Fibroblast of skin of left quadriceps (primary cell): ENCODE results near the gene SSU72.
"Not testable (repeated sequence)": the region's sequence is repeated elsewhere in the genome, so short reads cannot be mapped to it uniquely, and the experiment has no call there.

Experiments used
- DNase-seq, 2 experiments: peaks; one replicate each; pipeline ENCODE4 v3.0.0-alpha.2; 2013; ENCODE audit warnings: low read depth in 2 of 2

The SSU72 gene

DNA sequence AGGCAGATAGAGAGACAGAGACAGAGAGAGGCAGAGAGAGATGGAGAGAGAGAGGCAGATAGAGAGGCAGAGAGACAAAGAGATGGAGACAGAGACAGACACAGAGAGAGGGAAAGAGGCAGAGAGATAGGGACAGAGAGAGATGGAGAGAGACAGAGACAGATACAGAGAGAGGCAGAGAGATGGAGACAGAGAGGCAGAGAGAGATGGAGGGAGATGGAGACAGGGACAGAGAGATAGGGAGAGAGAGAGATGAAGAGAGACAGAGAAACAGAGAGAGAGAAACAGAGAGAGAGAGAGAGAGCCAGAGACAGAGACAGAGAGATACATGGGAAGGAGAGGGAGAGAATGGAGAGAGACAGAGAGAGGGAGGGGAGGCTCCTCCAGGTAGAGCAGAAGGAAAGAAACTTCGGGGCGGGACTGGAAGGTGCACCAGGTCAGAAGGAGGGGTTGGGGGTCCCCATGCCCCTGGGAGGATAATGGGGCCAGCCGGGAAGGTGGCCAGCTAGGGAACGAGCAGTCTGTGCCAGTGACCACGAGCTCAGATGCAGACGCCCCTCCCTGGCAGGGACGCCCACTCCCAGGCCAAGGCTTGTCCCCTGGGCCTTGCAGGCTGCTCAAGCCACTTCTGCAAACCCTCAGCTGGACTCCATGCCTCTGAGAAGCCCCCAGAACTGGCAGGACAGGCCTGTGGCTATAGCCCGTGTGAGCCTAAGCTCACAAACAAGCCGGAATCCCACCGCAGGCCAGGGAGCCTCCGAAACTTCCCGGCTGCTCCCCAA is 22.0 kb upstream of the SSU72 start:
- no peak for DNase-seq

DNA sequence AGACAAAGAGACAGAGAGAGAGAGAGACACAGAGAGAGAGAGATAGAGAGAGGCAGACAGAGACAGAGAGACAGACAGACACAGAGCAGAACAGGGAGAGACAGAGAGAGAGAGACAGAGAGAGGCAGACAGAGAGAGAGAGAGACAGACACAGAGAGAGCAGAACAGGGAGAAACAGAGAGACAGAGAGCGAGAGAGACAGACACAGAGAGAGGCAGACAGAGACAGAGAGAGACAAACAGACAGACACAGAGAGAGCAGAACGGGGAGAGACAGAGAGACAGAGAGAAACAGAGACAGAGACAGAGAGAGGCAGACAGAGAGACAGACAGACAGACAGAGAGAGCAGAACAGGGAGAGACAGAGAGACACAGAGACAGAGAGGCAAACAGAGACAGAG is 20.7 kb upstream of the SSU72 start:
- DNase-seq = not testable (repeated sequence)

DNA sequence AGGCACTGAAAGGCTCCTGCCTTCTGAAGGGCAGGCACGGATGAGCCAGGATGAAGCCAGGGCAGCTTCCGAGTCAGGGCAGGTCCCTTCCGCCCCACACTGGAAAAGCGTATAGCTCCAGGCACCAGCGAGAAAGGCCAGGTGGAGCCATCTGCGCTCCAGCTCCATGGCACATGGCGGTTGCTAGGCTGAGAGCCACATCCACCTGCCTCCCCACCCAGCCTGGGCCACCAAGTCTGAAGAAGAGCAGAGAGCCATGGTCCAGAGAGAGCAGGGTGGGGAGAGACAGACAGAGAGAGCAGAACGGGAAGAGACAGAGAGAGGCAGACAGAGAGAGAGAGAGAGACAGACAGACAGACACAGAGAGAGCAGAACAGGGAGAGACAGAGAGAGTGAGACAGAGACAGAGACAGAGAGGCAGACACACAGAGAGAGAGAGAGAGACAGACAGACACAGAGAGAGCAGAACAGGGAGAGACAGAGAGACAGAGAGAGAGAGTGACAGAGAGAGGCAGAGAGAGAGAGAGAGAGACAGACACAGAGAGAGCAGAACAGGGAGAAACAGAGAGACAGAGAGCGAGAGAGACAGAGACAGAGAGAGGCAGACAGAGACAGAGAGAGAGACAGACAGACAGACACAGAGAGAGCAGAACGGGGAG is 20.1 kb upstream of the SSU72 start:
- no peak for DNase-seq

DNA sequence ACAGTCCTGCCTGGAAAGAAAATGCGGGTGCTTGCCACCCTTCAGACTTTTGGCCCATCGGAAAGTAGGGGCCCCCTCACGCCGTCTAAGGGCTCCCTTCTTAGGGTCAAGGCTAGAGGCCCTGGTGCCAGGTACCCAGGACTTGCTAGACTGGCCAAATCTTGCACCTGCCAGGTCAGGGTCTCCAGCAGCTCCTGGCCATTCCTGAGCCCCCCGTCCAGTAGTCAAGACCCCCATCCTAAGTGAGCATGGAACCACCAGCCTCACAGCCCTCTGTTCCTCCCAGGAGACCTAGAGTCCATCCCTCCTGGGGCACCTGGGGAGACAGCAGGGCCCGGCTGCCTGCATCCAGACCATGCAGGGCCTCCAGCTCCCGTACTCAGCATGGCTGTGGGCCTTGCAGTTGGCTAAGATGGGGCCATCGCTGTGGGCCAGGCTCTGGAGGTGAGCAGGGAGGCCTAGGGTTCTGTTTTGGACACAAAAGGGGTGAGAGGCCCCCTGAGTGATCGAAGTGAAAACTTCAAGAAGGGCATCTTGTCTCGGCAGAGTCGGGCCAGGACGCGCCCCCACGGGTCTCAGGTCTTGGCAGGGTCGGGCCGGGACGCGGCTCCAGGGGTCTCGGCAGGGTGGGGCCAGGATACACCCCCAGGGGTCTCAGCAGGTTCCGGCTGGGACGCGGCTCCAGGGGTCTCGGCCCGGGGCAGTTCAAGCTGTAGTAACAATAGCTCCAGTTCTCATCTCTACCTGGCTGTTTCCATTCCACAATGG is 19.4 kb upstream of the SSU72 start:
- no peak for DNase-seq

DNA sequence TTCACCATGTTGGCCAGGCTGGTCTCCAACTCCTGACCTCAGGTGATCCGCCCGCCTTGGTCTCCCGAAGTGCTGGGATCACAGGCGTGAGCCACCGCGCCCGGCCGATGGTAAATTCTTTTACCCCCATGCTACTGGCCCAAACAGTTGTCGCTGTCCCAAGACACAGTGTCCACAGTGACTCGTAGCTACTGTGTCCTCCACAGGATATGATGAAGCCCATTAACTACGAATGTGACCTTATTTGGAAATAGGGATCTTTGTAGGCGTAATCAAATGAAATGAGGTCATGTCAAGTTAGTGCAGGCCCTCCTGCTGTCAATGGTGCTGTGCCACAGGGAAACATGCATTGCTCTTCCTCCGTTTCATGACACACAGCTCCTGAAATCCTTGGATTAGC is 16.8 kb upstream of the SSU72 start:
- DNase-seq = no peak

DNA sequence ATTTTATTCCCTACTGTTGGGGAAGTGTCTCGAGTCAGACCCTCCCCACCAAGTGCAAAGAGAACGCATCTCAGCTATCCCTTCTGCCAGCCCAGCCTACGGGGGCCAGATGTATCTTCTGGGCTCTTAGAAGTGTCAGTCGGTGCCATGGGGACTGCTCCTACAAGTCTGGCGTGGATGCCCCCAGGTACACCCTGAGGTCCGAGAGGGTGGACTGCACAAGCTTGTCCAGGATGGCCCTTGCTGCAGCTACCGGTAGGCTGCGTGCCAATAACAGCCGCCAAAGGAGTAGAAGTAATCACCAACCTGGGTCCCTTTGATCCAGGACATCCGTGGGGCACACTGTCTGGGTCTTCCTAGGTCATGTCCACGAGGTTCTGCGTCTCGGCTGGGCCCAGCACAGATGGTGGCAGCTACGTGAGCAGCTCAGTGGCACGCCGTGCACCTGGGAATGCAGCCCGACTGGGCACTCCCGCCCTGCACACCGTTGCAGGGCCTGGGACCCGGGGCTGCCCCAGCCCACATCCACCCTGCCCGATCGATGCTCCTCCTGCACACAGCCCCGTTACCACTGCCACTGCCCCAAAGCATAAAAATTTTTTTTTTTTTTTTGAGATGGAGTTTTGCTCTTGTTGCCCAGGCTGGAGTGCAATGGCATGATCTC is 8.8 kb upstream of the SSU72 start:
- no peak for DNase-seq

DNA sequence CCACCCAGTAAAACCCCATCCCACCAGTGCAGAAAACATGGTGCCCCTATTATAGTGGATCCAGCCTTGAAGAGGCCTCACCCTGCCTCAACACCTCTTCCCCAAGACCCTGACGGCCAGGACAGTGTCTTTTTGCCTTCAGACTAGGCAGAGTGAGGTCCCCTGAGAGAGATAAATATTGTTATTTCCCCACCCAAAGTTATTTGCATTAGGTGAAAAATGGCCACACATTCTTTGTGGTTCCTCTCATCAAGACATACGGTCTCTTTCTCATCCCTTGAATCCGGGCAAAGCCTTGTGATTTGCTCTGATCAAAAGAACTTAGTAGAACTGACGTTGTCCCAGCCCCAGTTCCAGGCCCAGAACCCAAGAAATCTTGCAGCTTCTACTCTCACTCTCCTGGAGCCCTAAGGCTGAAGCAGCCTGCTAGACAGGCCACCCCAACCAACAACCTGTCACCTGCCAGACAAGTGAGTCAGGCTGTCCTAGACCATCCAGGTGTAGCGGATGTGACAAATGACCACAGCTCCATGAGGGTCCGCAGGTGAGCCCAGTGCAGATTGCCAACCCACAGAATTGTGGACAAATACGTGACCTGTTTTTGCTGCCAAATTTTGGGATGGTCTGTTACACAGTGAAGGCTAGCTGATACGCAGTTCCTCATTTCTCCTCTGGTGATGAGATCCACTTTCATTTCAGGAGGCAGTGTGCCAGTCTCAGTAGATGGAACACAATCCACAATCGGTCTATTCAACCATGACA is 8.1 kb upstream of the SSU72 start:
- DNase-seq = no peak

DNA sequence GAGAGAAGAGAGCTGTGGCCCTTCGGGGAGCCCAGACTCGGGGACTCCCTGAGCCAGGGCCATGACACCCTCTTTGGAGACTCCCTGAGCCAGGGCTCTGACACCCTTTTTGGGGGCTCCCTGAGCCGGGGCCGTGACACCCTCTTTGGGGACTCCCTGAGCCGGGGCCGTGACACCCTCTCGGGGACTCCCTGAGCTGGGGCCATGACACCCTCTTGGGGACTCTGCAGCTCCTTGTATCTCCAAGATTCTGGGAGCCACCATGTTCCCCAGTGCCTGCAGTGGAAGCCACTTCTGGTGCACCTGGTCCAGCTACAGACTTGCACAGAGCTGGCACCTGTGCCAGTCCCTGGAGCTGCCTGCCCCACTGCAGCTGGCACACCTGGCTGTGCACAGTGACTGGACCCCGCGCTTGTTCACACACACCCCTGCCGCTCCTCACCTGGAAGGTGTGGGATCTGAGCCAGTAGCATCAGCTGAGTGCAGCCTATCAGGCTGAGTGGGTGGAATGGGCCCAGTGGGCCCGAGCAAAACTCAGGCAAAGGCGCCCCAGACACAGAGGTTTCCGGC is 3.8 kb upstream of the SSU72 start:
- DNase-seq = no peak

DNA sequence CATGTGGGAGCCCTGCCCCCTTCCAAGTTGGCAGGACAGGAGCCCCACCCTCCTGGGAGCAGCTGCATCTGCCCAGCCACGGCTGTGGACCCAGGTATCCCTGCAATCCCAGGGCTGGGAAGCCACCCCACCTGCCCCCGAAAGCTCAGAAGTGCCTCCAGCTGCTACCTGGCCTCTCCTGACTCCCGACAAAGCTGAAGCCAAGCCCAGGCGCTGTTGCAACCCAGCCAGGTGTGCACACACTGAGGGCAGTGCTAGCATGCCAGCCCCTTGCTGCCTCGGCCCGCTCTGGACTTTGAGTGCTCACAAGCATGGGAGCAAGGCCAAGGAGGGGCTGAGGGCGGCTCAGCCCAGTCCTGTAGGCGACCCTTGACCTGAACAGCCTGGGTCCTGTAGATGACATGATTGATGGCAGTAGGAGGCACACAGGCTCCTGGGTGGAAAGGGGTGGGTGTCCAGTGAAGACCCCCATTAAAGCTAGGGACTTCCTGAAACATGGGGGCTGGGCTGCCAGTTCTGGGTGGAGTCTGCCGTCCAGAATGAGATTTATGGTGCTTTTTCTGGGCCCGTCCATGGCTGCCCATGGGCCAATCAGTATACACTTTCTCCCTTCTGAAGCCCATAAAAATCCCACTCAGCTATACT is 2.8 kb upstream of the SSU72 start:
- DNase-seq = no peak

GRCh38 chr1:1573843-1574720 is 581 bp downstream of the SSU72 start:
- peak; percentile 20 to 40 for DNase-seq

- no peak for DNase-seq
Observed at GRCh38 chr1:1569341-1569740, 5.3 kb downstream of the SSU72 start.

GRCh38 chr1:1567891-1568291 is 6.8 kb downstream of the SSU72 start:
- DNase-seq = no peak

GRCh38 chr1:1567152-1567875 is 7.3 kb downstream of the SSU72 start:
- DNase-seq = no peak

DNA sequence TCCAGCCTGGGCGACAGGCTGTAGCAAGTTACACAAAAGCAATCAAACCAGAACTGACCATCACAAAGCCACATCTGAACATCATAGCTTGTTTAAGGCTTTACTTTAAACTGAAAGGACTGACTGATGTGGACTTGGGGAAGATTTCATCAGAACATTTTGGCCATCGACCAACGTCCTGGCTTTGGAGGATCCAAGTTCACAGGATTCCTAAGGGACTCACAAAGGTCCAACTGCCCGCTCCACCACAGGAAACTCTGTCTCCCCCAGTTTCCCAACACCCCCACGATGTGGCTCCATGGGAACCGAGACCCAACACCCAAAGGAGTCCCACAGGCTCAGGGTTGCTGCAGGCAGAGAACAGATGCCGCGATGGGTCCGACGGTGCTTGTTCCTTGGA is 9.3 kb downstream of the SSU72 start:
- no peak for DNase-seq

DNA sequence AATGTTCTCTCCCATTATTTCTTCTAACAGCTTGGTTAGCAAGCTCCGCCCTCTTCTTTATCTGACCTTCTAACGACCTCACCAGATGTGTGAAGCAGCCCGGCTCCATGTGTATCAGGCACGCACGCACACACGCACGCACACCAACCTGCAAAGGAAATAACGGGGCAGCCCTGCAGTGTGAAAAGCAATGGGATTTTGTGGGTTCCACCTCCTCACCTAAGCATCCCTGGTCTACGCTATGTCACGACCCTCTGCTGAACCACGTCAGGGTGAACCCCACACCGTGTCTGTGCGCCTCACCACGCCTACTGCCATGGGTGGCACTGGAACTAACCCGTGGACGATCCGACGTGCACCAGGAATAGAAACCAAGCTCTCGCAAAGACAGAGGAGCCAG is 10.4 kb downstream of the SSU72 start:
- DNase-seq = no peak

DNA sequence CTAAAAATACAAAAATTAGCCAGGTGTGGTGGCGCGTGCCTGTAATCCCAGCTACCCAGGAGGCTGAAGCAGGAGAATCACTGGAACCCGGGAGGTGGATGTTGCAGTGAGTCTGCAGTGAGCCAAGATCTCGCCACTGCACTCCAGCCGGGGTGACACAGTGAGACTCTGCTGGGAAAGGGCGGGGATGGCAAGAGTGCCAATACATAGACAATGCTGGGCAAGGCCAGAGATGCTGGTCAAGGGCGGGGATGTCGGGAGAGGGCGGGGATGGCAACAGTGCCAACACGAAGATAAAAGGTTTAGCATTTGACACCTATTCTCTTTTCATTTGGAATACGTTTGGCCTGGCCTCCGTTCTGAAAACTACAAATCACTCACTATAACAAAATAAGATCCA is 11.0 kb downstream of the SSU72 start:
- no peak for DNase-seq

DNA sequence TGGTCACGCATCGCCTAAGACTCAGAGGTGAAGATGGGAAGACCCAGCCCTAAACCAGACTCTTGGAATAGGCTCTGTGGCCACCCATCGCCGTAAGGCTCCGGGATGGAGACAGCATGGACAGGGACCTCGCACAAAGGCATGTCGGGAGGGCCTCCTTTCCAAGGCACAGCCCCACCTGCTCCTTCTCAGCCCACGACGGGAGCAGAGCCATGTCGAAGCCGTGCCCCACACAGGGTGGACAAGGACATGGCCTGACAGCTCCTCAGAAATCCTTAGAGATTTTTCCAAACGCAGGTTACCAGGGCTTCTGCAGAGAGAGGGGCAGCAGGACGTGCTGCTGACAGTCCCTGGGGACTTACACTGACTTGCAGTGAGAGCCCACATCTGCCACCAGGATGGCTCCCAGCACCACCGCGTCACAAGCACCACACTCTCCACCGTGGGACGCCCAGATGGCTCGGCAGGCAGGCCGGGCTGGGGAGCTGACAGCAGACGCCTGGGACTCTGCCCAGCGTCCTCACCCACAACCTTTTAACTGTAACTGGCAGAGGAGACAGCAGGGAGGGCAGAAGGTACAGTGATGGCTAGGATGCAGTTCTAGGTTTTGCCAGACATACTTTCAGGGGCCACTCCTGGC is 12.0 kb downstream of the SSU72 start:
- DNase-seq = no peak

GRCh38 chr1:1561801-1562470 is 12.7 kb downstream of the SSU72 start:
- no peak for DNase-seq
